NCI-H1105 treated with DMSO at 0.1 percent for 48 hours (cell line): ENCODE measurements around the gene AFMID.

Experiments
- DNase-seq: peaks from one replicate; lab custom pipeline; 2025; lab: John Stamatoyannopoulos, UW

The AFMID gene

DNA sequence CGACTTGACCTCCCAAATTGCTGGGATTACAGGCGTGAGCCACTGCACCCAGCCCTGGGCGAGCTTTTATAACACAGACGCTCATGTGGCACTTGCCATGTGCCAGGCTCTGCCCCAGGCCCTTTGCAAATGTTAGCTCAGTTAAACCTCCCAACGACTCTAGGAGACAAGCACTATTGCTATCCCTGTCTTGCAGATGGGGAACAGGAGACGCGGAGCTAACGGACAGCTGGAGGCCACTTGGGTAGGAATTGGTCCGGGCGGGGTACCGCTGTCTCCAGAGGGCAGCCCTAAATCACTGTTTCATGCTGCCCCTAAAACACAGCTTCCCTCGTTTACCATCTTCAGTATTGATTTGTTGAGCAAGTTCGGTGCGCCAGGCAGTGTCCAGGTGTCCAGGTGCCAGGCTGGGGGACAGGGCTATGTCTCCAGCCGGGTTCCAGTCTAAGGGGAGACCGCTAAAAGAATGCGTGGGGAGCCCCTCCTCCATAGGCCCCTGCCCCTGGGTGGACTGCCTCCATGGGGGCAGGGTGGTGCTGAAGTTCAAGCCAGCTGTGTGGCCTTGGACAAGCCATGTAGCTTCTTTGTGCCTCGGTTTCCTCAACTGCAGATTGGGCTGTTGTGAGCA is 68.0 kb downstream of the AFMID start:
- DNase-seq: no peak

GRCh38 chr17:78255953-78256706 is 69.0 kb downstream of the AFMID start:
- no peak for DNase-seq

GRCh38 chr17:78256707-78257591 is 69.8 kb downstream of the AFMID start:
- DNase-seq: no peak
